Cardiac muscle cell (in vitro differentiated cells and primary cell): ENCODE data around the gene ARHGDIA. TPM values are rescaled to one million over a fixed set of nuclear protein-coding genes. Genes with fewer than 3 reads are reported as not detected.

ENCODE experiments used
- DNase-seq, 2 donors: peaks; one replicate each; pipeline versions ENCODE4 v3.0.0 to v3.0.0-alpha.2; 2010 to 2017; ENCODE audit warnings: low read depth in 1 of 2, low spot score in 1 of 2
- H3K27ac ChIP-seq: fragments of 200-600 bp; sonication (generic); 2 replicates; pipeline ENCODE4 v1.5.1; 2016
- H3K27me3 ChIP-seq: fragments of 200-600 bp; sonication (generic); 2 replicates; pipeline ENCODE4 v1.6.0; 2016; ENCODE audit warnings: control low read depth
- H3K36me3 ChIP-seq: fragments of 200-600 bp; sonication (generic); 2 replicates; pipeline ENCODE4 v1.5.1; 2016; ENCODE audit warnings: control low read depth
- H3K4me1 ChIP-seq: fragments of 200-600 bp; sonication (generic); 2 replicates; pipeline ENCODE4 v1.8.1; 2017; ENCODE audit warnings: low read depth, mild to moderate bottlenecking, mixed run types
- H3K4me3 ChIP-seq: fragments of 200-600 bp; sonication (generic); 2 replicates; pipeline ENCODE4 v1.5.1; 2016; ENCODE audit warnings: mild to moderate bottlenecking
- H3K9me3 ChIP-seq: fragments of 200-600 bp; sonication (generic); 2 replicates; pipeline ENCODE4 v1.5.1; 2017; ENCODE audit warnings: low read depth, mild to moderate bottlenecking, control low read depth
- CTCF ChIP-seq: IDR thresholded peaks from 2 replicates; pipeline ENCODE4 v1.5.1; 2012; ENCODE audit warnings: low read depth, mild to moderate bottlenecking, low read length
- polyA plus RNA-seq: library from polyadenylated mRNA; unstranded; fragments of >200 nt; fragmentation: Nextera tagmentation; extraction: Ambion mirVana; gene quantifications from 2 replicates; pipeline ENCODE4 v1.2.1, GENCODE V29; 2016
- total RNA-seq: library from RNA; depleted of rRNA; stranded (reverse); fragments of >200 nt; gene quantifications from 2 replicates; pipeline ENCODE4 v1.2.3, GENCODE V29; 2016

ARHGDIA gene
- total and polyA plus RNA-seq, 2 experiments from 2014 or later = 101 to 163 TPM

- Histone ChIP-seq H3K4me1 (no peaks in the 10 kb centered on the region), H3K9me3 (no peaks in the 10 kb centered on the region), H3K4me3 (no peak overlapping the region), H3K27me3 (peaks cover 18% of the 10 kb centered on the region), H3K27ac (no peak overlapping the region), H3K36me3 (peaks cover 15% of the 10 kb centered on the region)
- no peak for TF ChIP-seq CTCF
- DNase-seq = no peak
These were observed 29.2 kb upstream of the ARHGDIA start for GRCh38 chr17:81900181-81900820.

GRCh38 chr17:81899514-81900166 lies 28.5 kb upstream of the ARHGDIA start:
- H3K4me1 ChIP-seq = no peaks in the 10 kb centered on the region
- no peak for TF ChIP-seq CTCF
- H3K4me3 ChIP-seq = no peak overlapping the region
- no peak overlapping the region for H3K27ac ChIP-seq
- no peaks in the 10 kb centered on the region for H3K9me3 ChIP-seq
- H3K27me3 ChIP-seq = peaks cover 18% of the 10 kb centered on the region
- no peak for DNase-seq
- H3K36me3 ChIP-seq = peaks cover 16% of the 10 kb centered on the region

- H3K4me3 ChIP-seq = no peak overlapping the region
- DNase-seq = no peak
- H3K36me3 ChIP-seq = peaks cover 12% of the 10 kb centered on the region
- no peak for TF ChIP-seq CTCF
- H3K27ac ChIP-seq = no peak overlapping the region
- no peaks in the 10 kb centered on the region for H3K9me3 ChIP-seq
- H3K4me1 ChIP-seq = no peaks in the 10 kb centered on the region
- peaks cover 18% of the 10 kb centered on the region for H3K27me3 ChIP-seq
These were observed 27.7 kb upstream of the ARHGDIA start for GRCh38 chr17:81898885-81899284.

- TF ChIP-seq CTCF = no peak
- Histone ChIP-seq H3K4me1 (no peaks in the 10 kb centered on the region), H3K4me3 (no peak overlapping the region), H3K9me3 (no peaks in the 10 kb centered on the region), H3K27ac (no peak overlapping the region), H3K27me3 (peaks cover 18% of the 10 kb centered on the region), H3K36me3 (peaks cover 12% of the 10 kb centered on the region)
- DNase-seq = peak in 1 of 2 donors; percentile 43
These were observed 27.1 kb upstream of the ARHGDIA start for GRCh38 chr17:81898029-81898866.

GRCh38 chr17:81895400-81895799 lies 24.3 kb upstream of the ARHGDIA start:
- H3K4me3 ChIP-seq = no peak overlapping the region
- H3K9me3 ChIP-seq = no peaks in the 10 kb centered on the region
- no peak overlapping the region for H3K27ac ChIP-seq
- no peaks in the 10 kb centered on the region for H3K27me3 ChIP-seq
- no peak for DNase-seq
- H3K36me3 ChIP-seq = peaks cover 12% of the 10 kb centered on the region
- no peak for TF ChIP-seq CTCF
- H3K4me1 ChIP-seq = peaks cover 2% of the 10 kb centered on the region
